Measurements from ENCODE around the gene TBL1XR1. TPM values are rescaled to one million over a fixed set of nuclear protein-coding genes. Genes with fewer than 3 reads are reported as not detected.

TBL1XR1 gene
- total RNA-seq, 4 donors from 2014 or later, result 55.6 to 281 (median 102) TPM

- Histone ChIP-seq H3K9me3 (no peaks in the 10 kb centered on the region), H3K4me1 (peaks cover 3 to 8% of the 10 kb centered on the region in 2 donors), H3K36me3 (no peaks in the 10 kb centered on the region), H3K27ac (no peak overlapping the region), H3K4me3 (no peak overlapping the region), H3K27me3 (no peaks in the 10 kb centered on the region)
- no peak for DNase-seq
- intact Hi-C loops (cut with DNase I; ENCODE audit: low total_unique reads), result no loop called here
- TF ChIP-seq POLR2A (IDR thresholded peaks at IDR 0.05) (no peak), CTCF (IDR thresholded peaks at IDR 0.05) (no peak)
Measured at GRCh38 chr3:177136741-177137140, 60.5 kb downstream of the TBL1XR1 start.

- Histone ChIP-seq H3K9me3 (no peaks in the 10 kb centered on the region), H3K36me3 (no peaks in the 10 kb centered on the region), H3K27ac (no peak overlapping the region), H3K4me1 (peaks cover 3 to 5% of the 10 kb centered on the region in 2 donors), H3K4me3 (no peak overlapping the region), H3K27me3 (no peaks in the 10 kb centered on the region)
- TF ChIP-seq POLR2A (IDR thresholded peaks at IDR 0.05), result no peak
- TF ChIP-seq CTCF (IDR thresholded peaks at IDR 0.05), result no peak
- no peak for DNase-seq
- intact Hi-C loops (cut with DNase I; ENCODE audit: low total_unique reads), result no loop called here
Measured at GRCh38 chr3:177135841-177136492, 61.3 kb downstream of the TBL1XR1 start.

GRCh38 chr3:177134816-177135210 is 62.5 kb downstream of the TBL1XR1 start:
- intact Hi-C loops (cut with DNase I; ENCODE audit: low total_unique reads), result no loop called here
- Histone ChIP-seq H3K9me3 (no peaks in the 10 kb centered on the region), H3K4me1 (peaks cover 0 to 3% of the 10 kb centered on the region in 2 donors)

GRCh38 chr3:177133860-177134815 is 63.1 kb downstream of the TBL1XR1 start:
- TF ChIP-seq POLR2A (IDR thresholded peaks at IDR 0.05), result no peak
- TF ChIP-seq CTCF (IDR thresholded peaks at IDR 0.05), result no peak
- H3K4me1 ChIP-seq, result peaks cover 0 to 3% of the 10 kb centered on the region in 2 donors
- no peak for DNase-seq
- no peaks in the 10 kb centered on the region for H3K9me3 ChIP-seq
- no peak overlapping the region for H3K4me3 ChIP-seq
- no peak overlapping the region for H3K27ac ChIP-seq
- no peaks in the 10 kb centered on the region for H3K27me3 ChIP-seq
- intact Hi-C loops (cut with DNase I; ENCODE audit: low total_unique reads), result no loop called here
- H3K36me3 ChIP-seq, result no peaks in the 10 kb centered on the region

More at GRCh38 chr3:177134816-177135210, 62.5 kb downstream of the TBL1XR1 start:
- TF ChIP-seq POLR2A (IDR thresholded peaks at IDR 0.05), result no peak
- no peak for DNase-seq
- Histone ChIP-seq H3K27ac (no peak overlapping the region), H3K36me3 (no peaks in the 10 kb centered on the region), H3K27me3 (no peaks in the 10 kb centered on the region), H3K4me3 (no peak overlapping the region)

GRCh38 chr3:177131927-177132636 is 65.2 kb downstream of the TBL1XR1 start:
- TF ChIP-seq CTCF (IDR thresholded peaks at IDR 0.05) (no peak), POLR2A (IDR thresholded peaks at IDR 0.05) (no peak)
- H3K4me3 ChIP-seq, result no peak overlapping the region
- no peaks in the 10 kb centered on the region for H3K36me3 ChIP-seq
- no peak for DNase-seq
- peaks cover 0 to 3% of the 10 kb centered on the region in 2 donors for H3K4me1 ChIP-seq
- intact Hi-C loops (cut with DNase I; ENCODE audit: low total_unique reads), result no loop called here
- H3K9me3 ChIP-seq, result no peaks in the 10 kb centered on the region
- no peaks in the 10 kb centered on the region for H3K27me3 ChIP-seq
- no peak overlapping the region for H3K27ac ChIP-seq
